ENCODE data around the gene SSH3.

The SSH3 gene

DNA sequence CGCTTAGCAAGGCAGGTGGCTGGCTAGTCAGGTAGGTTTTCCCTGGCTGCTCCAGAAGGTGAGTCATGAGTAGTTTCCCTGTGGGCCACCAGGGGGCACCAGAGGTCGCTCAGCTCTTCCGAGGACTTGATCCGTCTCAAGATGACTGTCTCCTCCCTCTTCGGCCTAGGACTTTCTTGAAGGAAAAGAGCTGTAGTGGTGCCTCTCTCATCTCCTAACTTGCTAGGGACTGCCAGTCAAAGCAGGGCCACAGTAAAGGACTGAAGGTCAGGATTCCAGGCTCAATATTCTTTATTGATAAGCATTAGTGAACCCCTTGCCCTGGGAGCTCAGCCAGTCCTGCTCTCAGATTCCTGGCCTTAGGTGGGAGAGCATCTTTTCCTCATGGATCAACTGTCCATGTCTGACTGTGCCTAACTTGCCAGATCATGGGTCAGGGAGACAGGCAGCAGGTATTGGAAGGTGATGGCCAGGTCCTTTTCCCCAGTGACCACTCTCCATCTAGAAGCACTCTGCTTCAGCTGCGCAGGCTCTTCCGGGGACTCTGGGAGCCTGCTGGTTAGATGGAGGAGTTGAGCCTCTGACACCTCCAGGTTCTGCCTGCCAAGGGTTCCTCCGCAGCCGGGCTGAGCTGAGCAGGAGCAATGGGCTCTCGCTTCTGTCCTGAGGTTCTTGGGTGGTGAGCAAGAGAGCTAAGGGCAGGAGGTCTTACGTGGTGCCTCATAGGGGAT, 48.1 kb downstream of the SSH3 start:
- H3K27ac ChIP-seq = peak overlapping the region; percentile 2
- DNase-seq = no peak
- no peaks in the 10 kb centered on the region for H3K27me3 ChIP-seq (replicated peaks)
- TF ChIP-seq CTCF (IDR thresholded peaks at IDR 0.05; ENCODE audit: low read depth, low read length, missing control alignments) = peak; percentile 93
- in situ Hi-C loops (cut with HindIII; ENCODE audit: low pct_ligation_motif_present, low sequenced_read_pairs) = no loop called here
- no peaks in the 10 kb centered on the region for H3K36me3 ChIP-seq (replicated peaks)
- H3K4me3 ChIP-seq (ENCODE audit: low read depth, low read length) = no peak overlapping the region

GRCh38 chr11:67352546-67353316, 49.4 kb downstream of the SSH3 start:
- no peak for DNase-seq
- H3K36me3 ChIP-seq (replicated peaks) = no peaks in the 10 kb centered on the region
- H3K4me3 ChIP-seq (ENCODE audit: low read depth, low read length) = peak overlapping the region; percentile 75
- TF ChIP-seq CTCF (IDR thresholded peaks at IDR 0.05; ENCODE audit: low read depth, low read length, missing control alignments) = no peak
- peak overlapping the region; percentile 97 for H3K27ac ChIP-seq
- H3K27me3 ChIP-seq (replicated peaks) = no peaks in the 10 kb centered on the region
- in situ Hi-C loops (cut with HindIII; ENCODE audit: low pct_ligation_motif_present, low sequenced_read_pairs) = no loop called here

DNA sequence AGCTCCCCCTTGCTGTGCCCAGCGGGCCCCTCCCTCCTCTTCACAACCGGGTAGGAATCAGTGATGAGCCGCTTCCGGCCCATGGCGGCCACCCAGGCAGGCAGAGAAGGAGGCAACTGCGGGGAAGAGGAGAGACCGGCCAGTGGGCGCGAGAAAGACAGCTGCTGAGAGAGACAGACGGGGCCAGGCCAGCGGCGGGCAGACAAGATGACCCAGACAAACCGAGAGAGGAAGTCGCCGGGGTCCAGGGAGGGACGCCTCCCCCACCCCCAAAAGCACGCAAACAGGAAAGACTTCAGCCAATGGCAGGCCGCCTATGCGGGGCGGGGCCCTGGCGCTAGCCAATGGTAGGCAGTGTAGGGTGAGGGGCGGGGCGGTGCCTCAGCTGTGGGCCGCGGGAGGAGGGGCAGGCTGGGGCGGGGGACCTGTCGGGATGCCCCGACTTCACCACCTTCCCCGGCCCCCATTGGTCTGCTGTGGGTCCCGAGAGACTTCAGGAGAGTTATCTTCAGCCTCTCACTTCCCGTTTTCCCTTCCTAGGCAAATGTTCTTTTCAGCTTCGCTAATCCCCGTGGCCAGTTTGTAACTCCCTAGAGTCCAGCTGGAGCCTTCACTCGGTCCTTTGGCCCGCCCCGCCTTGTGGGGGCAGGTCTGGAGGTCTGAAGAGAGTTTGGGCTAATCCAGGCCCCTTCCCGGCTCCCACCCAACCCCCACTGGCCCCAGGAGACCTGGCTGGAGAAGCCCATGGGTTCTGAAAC, 50.2 kb downstream of the SSH3 start, which contains the start of gene POLD4:
Gene POLD4 (minus strand): TSS at position 230 of the 758 bp plus-strand sequence. CDS start 147 bp downstream, at position 83.
- no peaks in the 10 kb centered on the region for H3K27me3 ChIP-seq (replicated peaks)
- H3K27ac ChIP-seq = peak within 1 kb of the TSS; percentile 97
- H3K36me3 ChIP-seq (replicated peaks) = no peaks in the 10 kb centered on the region
- TF ChIP-seq CTCF (IDR thresholded peaks at IDR 0.05; ENCODE audit: low read depth, low read length, missing control alignments) = no peak
- peak within 1 kb of the TSS; percentile 75 for H3K4me3 ChIP-seq (ENCODE audit: low read depth, low read length)
- peak; percentile 97 for DNase-seq
- in situ Hi-C loops (cut with HindIII; ENCODE audit: low pct_ligation_motif_present, low sequenced_read_pairs) = no loop called here

GRCh38 chr11:67354075-67355022, 51.0 kb downstream of the SSH3 start:
- peak overlapping the region; percentile 75 for H3K4me3 ChIP-seq (ENCODE audit: low read depth, low read length)
- no peaks in the 10 kb centered on the region for H3K27me3 ChIP-seq (replicated peaks)
- H3K27ac ChIP-seq = peak overlapping the region; percentile 97
- H3K36me3 ChIP-seq (replicated peaks) = no peaks in the 10 kb centered on the region
- in situ Hi-C loops (cut with HindIII; ENCODE audit: low pct_ligation_motif_present, low sequenced_read_pairs) = no loop called here
- peak; percentile 97 for DNase-seq
- TF ChIP-seq CTCF (IDR thresholded peaks at IDR 0.05; ENCODE audit: low read depth, low read length, missing control alignments) = peak; percentile 45
